Measurements from ENCODE around the gene ZNF106.

The ZNF106 gene

DNA sequence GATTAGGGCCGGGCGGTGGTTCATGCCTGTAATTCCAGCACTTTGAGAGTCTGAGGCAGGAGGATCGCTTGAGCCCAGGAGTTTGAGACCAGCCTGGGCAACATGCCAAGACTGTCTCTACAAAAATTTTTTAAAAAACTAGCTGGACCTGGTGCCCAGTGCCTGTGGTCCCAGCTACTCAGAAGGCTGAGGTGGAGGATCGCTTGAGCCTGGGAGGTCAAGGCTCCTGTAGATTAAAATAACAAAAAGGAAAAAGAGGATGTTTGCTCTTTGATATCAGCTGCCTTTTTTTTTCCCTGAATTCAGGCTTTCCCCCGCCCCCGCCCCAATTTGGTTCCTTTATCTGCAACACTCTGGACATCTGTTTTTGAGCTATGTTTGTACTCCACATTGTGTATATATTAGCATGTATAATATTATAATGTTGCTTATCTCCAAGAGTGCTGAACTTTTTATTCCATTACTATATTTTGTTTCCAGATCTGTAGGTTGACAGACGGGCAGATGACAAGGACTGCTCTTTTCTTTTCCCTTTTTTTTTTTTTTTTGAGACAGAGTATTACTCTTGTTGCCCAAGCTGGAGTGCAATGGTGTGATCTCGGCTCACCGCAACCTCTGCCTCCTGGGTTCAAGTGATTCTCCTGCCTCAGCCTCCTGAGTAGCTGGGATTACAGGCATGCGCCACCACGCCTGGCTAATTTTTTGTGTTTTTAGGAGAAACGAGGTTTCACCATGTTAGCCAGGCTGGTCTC is 9.1 kb upstream of the ZNF106 start:
- POLR2A ChIA-PET: interaction anchor here (1.6 to 2.3 kb wide), 2 partner anchors 9 to 48 kb away, joined by 6 to 10 read pairs; partner anchors contain the start of genes HAUS2, LRRC57 and ZNF106
- DNase-seq (ENCODE audit: extremely low spot score): no peak
- no peak for TF ChIP-seq FOXA1 (IDR thresholded peaks at IDR 0.05)
- TF ChIP-seq, protein P1, sequence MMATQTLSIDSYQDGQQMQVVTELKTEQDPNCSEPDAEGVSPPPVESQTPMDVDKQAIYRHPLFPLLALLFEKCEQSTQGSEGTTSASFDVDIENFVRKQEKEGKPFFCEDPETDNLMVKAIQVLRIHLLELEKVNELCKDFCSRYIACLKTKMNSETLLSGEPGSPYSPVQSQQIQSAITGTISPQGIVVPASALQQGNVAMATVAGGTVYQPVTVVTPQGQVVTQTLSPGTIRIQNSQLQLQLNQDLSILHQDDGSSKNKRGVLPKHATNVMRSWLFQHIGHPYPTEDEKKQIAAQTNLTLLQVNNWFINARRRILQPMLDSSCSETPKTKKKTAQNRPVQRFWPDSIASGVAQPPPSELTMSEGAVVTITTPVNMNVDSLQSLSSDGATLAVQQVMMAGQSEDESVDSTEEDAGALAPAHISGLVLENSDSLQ (IDR thresholded peaks at IDR 0.05): no peak
- no peak for TF ChIP-seq ELF4 (IDR thresholded peaks at IDR 0.05)
- CTCF ChIA-PET: no interaction called here

DNA sequence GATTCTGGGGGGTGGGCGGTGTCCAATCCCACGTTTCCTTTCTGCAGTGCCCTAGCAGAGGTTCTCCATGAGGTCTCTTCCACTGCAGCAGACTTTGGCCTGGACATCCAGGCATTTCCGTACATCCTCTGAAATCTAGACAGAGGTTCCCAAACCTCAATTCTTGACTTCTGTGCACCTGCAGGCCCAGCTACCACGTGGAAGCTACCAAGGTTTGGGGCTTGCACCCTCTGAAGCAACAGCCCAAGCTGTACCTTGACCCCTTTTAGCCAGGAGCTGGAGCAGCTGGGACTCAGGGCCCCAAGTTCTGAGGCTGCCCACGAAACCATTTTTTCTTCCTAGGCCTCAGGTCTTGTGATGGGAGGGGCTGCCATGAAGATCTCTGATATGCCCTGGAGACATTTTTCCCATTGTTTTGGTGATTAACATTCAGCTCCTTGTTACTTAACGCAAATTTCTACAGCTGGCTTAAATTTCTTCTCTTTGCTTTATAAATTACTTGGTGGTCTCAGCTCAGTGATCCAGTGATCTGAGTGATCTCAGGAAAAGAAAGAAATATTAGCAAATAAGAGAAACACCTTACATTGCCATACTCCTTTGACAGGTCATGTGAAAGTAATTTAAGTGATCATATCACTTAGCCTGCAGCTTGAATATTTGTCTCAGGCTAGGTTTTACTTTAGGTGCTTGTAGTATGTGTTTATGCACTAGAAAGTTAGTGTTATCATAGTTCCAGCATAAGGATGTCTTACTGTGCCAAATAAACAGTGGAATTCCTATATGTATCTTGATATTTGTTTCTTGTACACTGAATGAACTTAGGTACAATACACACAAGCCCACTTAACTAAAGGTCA is 7.5 kb upstream of the ZNF106 start:
- POLR2A ChIA-PET: interaction anchor here (0.6 to 2.3 kb wide), 3 partner anchors 8 to 77 kb away, joined by 3 to 10 read pairs (median 3); partner anchors contain the start of genes STARD9 and ZNF106
- TF ChIP-seq SUZ12 (IDR thresholded peaks at IDR 0.05) (no peak), L3MBTL2 (conservative IDR thresholded peaks at IDR 0.05) (no peak), FOXA1 (IDR thresholded peaks at IDR 0.05) (no peak), FOXM1 (IDR thresholded peaks at IDR 0.05; ENCODE audit: borderline replicate concordance) (no peak), CTBP1 (IDR thresholded peaks at IDR 0.05; ENCODE audit: borderline replicate concordance) (no peak), FOXK2 (IDR thresholded peaks at IDR 0.05) (no peak), HDGF (IDR thresholded peaks at IDR 0.05; ENCODE audit: borderline replicate concordance) (no peak), ZNF384 (IDR thresholded peaks at IDR 0.05) (no peak), NFRKB (IDR thresholded peaks at IDR 0.05) (no peak)
- TF ChIP-seq, protein P1 (IDR thresholded peaks at IDR 0.05): no peak
- no peak for DNase-seq (ENCODE audit: extremely low spot score)
- CTCF ChIA-PET: no interaction called here

GRCh38 chr15:42495361-42496212 is 4.6 kb upstream of the ZNF106 start, which contains the start of gene SNAP23:
Gene SNAP23, plus strand, starts transcription at chr15:42495634. Its CDS starts 16,213 bp downstream, at chr15:42511847.
- CTCF ChIA-PET: no interaction called here

GRCh38 chr15:42494998-42495360 is 4.0 kb upstream of the ZNF106 start:
- TF ChIP-seq CTBP1 (IDR thresholded peaks at IDR 0.05; ENCODE audit: borderline replicate concordance) (no peak), BHLHE40 (IDR thresholded peaks at IDR 0.05; ENCODE audit: borderline replicate concordance) (no peak), L3MBTL2 (conservative IDR thresholded peaks at IDR 0.05) (no peak), NFRKB (IDR thresholded peaks at IDR 0.05) (no peak), ZNF384 (IDR thresholded peaks at IDR 0.05) (no peak), FOXM1 (IDR thresholded peaks at IDR 0.05; ENCODE audit: borderline replicate concordance) (no peak)
- TF ChIP-seq, protein P1 (IDR thresholded peaks at IDR 0.05): no peak
- no peak for DNase-seq (ENCODE audit: extremely low spot score)
- ChIA-PET CTCF (no interaction called here), POLR2A (interaction anchor here (0.7 to 2.0 kb wide), 6 partner anchors 10 to 86 kb away, joined by 3 to 11 read pairs (median 4); partner anchors contain the start of genes HAUS2 and LRRC57)

More at GRCh38 chr15:42495361-42496212, 4.6 kb upstream of the ZNF106 start, which contains the start of gene SNAP23:
- DNase-seq (ENCODE audit: extremely low spot score): peak; percentile 80
- TF ChIP-seq L3MBTL2 (conservative IDR thresholded peaks at IDR 0.05): peak; percentile 38; the same call in 1 of the 2 replicates
- TF ChIP-seq ARNT (IDR thresholded peaks at IDR 0.05): no peak
- POLR2A ChIA-PET: interaction anchor here (0.7 to 2.0 kb wide), 6 partner anchors 9 to 86 kb away, joined by 3 to 11 read pairs (median 4); partner anchors contain the start of genes HAUS2 and LRRC57

DNA sequence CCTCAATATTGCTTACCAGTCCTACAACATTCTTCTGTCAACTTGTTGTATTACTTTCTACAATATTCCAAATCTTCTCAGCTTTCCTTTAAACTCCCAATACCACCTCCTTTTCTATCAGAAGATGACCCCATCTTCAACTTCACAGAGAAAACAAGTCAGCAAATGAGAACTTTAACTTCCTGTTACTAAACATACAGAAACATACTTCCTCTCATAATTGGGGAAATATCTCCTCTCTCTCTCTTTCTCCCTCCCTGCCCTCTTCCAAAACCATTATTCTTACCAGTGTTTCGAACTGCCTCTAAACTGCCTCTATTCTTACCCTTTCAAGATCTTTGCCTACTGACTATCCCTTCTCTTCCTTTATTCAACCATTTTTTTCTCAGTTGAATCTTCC is 2.7 kb upstream of the ZNF106 start:
- TF ChIP-seq NFRKB (IDR thresholded peaks at IDR 0.05) (no peak), TARDBP (IDR thresholded peaks at IDR 0.05) (no peak), FOXM1 (IDR thresholded peaks at IDR 0.05; ENCODE audit: borderline replicate concordance) (no peak), CTBP1 (IDR thresholded peaks at IDR 0.05; ENCODE audit: borderline replicate concordance) (no peak), BHLHE40 (IDR thresholded peaks at IDR 0.05; ENCODE audit: borderline replicate concordance) (no peak), FOXA1 (IDR thresholded peaks at IDR 0.05) (no peak), HDGF (IDR thresholded peaks at IDR 0.05; ENCODE audit: borderline replicate concordance) (no peak), L3MBTL2 (conservative IDR thresholded peaks at IDR 0.05) (no peak), FOXK2 (IDR thresholded peaks at IDR 0.05) (no peak), ZNF384 (IDR thresholded peaks at IDR 0.05) (no peak), ELF4 (IDR thresholded peaks at IDR 0.05) (no peak), SUZ12 (IDR thresholded peaks at IDR 0.05) (no peak), ARNT (IDR thresholded peaks at IDR 0.05) (no peak), LEF1 (IDR thresholded peaks at IDR 0.05; ENCODE audit: borderline replicate concordance) (no peak), SP1 (IDR thresholded peaks at IDR 0.05) (no peak)
- TF ChIP-seq, protein P1 (IDR thresholded peaks at IDR 0.05): no peak
- no peak for DNase-seq (ENCODE audit: extremely low spot score)
- ChIA-PET POLR2A (no interaction called here), CTCF (no interaction called here)

Data from HEK293T (cell line).